HG02798 (cell line): ENCODE measurements around the gene SMAD3.
"Not testable (repeated sequence)": the region's sequence is repeated elsewhere in the genome, so short reads cannot be mapped to it uniquely, and the experiment has no call there.

ENCODE experiments used
- ATAC-seq: cut with Tn5 transposase; IDR thresholded peaks from one replicate; pipeline ENCODE4 v1.9.1; 2021; ENCODE audit warnings: mild to moderate bottlenecking; ENCODE audit not compliant: unreplicated experiment, poor library complexity

Gene SMAD3

DNA sequence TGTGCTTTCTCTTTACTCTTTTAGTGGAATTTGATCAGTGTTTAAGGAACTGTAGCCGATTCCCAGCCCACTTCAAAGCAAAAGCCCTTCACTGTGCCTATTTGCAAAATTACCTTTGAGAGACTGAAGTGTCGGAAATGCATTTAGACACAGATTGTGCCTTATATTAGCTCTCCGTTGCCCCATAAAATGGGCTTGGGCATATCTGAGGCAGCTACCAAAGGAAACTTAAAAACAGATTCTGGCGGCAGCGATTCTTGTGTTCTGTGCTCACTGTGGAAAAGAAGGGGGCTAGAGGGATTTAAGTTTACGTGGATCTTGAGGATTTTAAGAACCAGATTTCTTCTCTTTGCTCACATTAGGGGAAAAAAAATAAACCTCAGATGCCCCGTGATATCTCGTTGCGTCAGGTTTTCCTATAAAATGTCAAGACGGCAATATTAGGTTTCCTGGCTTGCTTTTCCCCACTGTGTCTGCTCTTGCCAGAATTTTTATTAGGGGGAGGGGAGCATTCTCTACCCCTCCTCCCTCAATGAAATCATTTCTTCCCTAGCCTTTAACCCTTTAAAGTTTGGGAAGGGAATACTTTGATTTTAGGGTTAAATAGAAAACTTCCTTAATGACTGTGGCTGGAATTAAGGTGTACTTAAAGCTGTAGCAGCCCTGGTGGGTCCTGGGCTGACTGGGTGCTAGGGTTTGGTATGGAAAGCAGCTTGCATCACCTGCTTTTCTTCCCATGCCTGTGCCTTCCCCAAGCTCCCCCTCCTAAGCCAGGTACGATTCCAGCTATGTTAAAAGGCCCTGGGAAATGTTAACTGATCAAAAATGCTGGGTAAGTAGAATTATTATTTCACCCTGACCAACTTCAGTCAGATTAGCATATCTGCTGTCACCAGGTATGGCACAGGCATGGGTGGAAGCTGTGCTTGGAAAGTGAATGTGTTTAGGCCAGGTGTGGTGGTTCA is 73.8 kb downstream of the SMAD3 start:
- no peak for ATAC-seq

DNA sequence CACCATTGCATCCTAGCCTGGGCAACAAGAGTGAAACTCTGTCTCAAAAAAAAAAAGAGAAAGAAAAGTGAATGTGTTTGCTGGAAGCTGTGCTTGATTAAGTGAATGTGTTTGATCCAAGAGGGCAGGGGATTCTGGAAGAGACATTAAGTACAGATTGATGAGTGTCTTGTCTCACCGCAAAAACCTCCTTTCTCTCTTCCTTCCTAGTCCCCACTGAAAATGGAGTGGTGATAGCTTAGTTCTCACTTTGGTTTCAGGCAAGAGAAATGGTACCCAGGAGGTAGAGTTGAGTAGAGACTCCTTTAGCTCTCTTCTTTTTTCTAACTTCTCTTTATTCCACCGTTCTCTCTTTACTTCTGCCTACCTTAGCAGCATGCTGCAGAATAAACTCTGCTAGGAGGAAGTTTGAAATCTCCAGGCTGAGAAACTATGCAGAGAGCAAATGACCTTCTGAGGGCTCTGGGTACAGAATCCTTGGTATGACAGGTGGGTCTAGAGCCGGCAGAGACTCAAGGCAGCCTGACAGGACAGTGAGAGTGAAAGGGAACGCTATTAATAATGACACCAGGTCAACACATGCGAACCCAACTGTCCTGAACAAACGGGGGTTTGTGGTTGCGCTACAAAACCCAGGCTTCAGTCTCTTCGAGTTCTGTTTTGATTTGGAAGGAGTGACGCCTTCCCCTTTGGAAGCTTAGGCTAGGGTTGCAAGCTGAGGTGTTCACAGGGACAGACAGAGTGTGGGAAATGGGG is 74.9 kb downstream of the SMAD3 start:
- peak; percentile 53 for ATAC-seq

- no peak for ATAC-seq
These were observed 76.8 kb downstream of the SMAD3 start for GRCh38 chr15:67142092-67142766.

DNA sequence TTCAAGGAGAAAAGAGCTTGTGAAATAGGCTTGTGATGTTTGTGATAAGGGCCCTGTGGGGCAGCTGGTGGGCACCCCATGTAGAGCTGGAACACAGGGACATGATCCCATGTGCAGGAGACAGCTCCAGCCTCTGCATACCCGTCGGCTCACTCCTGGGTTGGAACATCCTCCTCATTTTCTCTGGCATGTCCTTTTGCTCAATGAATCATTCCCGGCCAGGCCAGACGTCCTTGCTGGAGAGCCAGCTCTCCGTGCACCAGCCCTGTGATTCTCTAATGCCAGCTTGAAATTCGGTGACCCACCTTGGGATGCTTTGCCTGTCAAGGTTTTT is 77.3 kb downstream of the SMAD3 start:
- ATAC-seq = no peak

DNA sequence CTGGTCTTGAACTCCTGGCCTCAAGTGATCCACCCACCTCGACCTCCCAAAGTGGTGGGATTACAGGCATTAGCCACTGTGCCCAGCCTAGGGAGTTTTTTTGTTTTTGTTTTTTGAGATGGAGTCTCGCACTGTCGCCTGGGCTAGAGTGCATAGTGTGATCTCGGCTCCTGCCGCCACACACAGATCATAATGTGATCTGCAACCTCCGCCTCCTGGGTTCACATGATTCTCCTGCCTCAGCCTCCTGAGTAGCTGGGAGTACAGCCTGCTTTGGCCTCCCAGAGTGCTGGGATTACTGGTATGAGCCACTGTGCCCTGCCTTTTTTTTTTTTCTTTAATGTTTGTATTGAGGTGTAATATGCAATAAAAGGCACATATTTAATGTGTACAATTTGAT is 78.2 kb downstream of the SMAD3 start:
- no peak for ATAC-seq

DNA sequence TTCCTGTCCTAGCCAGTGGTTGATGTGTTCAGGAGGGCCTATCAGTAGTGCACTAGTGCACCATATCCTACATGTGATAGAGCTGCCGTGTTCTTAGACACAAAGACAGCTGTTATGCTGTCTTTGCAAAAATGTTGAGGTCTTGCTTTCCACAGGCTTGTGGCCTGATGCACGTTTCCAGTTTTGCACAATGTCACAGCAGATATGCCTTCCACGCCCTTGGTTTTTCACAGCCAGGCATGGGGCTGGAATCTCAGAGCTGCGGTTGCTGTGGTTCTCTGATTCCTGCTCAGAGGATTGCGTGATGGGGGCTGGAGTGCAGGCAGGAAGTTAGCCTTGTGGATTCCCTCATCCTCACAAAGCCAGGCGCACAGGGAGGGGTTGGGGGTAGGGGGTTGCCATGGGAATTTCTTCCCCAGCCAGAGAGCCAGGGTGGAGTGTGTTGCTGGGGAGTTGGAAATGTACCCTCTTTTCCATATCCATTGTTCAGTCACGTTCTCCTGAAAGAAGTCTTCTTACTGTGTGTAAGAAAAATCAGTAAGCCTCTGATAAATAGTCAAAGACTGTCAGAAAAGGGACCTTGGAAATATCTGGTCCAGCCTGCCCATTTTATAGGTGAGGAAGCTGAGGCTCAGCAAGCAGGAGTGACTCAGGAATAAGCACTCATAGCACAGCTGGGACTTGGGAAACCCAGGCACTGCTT is 79.4 kb downstream of the SMAD3 start:
- ATAC-seq = no peak

DNA sequence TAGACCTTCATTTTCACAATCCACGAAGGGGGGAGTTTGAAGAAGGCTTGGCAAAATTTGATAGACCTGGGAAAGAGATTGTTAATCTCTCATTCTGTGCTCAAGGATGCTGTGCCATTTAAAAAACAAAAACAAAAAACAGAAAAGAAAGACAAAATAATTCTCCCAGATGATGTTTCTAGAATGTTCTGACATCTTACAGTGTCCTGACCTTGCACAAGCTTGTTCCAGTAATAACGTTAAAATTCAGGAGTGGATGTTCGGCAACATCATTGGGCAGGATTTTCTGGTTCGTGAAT is 79.9 kb downstream of the SMAD3 start:
- no peak for ATAC-seq

DNA sequence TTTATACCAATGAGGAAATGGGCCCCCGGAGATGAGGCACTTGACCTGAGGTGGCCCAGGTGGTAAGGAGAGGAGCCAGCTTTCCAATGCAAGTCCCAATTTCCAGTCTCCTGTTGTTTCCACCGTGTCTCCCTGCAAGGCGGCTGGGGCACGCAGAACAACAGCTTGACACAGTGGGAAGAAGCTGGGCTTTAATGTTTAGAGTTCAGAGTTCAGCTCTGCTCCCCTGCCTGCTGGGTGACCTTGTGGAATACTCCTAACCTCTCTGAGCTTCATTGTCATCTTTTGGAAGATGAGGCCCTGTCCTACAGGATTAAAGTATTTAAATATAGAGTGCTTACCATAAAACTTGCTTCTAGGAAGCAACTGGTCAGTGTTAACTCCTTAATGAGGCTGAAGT is 80.3 kb downstream of the SMAD3 start:
- no peak for ATAC-seq

GRCh38 chr15:67146234-67146633 is 80.8 kb downstream of the SMAD3 start:
- ATAC-seq = no peak

DNA sequence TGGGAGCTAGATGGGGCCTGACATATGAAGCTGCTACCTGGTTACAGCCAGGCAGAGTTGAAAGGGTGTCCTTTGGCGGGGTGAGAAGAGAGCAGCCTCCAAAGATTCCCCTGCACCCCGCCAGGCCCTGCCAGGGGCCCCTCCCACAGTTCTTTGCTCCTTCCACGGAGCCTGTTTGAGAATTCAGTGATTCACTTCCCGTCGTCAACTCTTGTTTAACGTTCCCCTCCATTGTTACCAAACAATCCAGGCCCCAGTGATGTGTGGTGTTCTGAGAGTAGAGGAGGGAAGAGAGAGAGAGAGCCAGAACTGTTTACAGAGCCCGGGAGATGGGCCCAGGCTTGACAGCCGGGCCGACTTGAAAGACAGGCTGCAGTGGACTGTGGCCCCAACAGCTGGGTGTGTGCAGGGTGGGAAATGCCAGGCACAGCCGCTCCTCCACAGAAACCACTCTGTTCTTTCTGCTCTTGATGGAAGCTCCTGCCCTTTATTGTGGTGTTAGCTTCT is 81.5 kb downstream of the SMAD3 start:
- ATAC-seq = no peak

- no peak for ATAC-seq
These were observed 82.1 kb downstream of the SMAD3 start for GRCh38 chr15:67147396-67147949.

GRCh38 chr15:67148196-67148701 is 82.8 kb downstream of the SMAD3 start:
- no peak for ATAC-seq

GRCh38 chr15:67149068-67149772 is 83.8 kb downstream of the SMAD3 start:
- no peak for ATAC-seq

GRCh38 chr15:67149773-67150022 is 84.3 kb downstream of the SMAD3 start:
- ATAC-seq = no peak

GRCh38 chr15:67150023-67150860 is 84.8 kb downstream of the SMAD3 start:
- ATAC-seq = no peak

GRCh38 chr15:67152429-67152828 is 87.0 kb downstream of the SMAD3 start:
- no peak for ATAC-seq

DNA sequence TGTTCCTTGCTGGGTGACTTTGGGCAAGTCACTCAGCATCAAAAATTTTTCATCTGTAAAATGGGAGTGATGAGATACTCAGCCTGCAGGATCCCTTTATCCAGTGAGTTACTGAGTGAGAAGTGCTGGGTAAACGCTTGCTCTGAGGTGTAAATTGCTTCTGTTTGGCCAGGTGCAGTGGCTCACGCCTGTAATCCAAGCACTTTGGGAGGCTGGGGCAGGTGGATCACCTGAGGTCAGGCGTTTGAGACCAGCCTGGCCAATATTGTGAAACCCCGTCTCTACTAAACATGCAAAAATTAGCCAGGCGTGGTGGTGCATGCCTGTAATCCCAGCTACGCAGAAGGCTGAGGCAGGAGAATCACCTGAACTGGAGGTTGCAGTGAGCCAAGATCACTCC is 87.6 kb downstream of the SMAD3 start:
- ATAC-seq = not testable (repeated sequence)

GRCh38 chr15:67154249-67154648 is 88.8 kb downstream of the SMAD3 start:
- ATAC-seq = no peak

DNA sequence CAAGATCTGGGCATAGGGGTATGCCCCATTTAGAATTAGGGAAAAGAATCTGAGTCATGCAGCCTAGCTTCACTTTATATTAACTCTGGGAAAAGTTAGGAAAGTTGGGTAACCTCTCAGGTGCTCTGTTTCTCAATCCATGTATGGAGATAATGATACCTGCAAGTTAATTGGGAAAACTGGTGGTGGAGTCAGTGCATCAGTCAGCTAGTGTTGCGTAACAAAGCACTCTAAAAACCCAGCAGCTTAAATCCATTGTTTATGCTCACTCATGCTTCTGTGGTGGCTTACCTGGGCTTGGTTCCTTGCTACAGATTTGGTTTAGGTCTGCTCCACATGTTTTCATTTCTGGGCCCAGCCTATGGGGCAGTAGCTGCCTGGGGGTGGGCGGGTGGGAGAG is 91.0 kb downstream of the SMAD3 start:
- ATAC-seq = no peak
